ENCODE results near the gene CCDC188.

Gene CCDC188

GRCh38 chr22:20150381-20151275 lies at the start of gene CCDC188:
TSS of gene CCDC188 (minus strand) at chr22:20151055. CDS start at chr22:20150986, 69 bp downstream.
- no peak for DNase-seq (ENCODE audit: low read depth, low spot score)

GRCh38 chr22:20199906-20200305 lies 49.1 kb upstream of the CCDC188 start:
- no peak for DNase-seq (ENCODE audit: low read depth, low spot score)

DNA sequence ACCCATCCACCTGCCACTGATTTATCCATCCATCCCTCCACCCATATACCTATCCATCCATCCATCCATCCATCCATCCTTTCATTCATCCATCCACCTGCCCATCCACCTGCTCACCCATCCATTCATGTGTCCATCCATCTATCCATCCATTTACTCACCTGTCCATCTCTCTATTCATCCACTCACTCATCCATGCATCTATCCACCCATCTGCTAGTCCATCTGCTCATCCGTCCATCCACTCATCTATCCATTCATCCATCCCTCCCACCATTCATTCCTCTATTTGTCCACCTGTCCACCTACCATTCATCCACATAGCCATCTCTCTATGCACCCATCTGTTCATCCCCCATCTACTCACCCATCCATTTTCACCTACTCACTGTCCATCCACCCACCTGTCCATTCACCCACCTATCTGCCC lies 48.6 kb upstream of the CCDC188 start:
- DNase-seq (ENCODE audit: low read depth, low spot score): no peak

- no peak for DNase-seq (ENCODE audit: low read depth, low spot score)
Observed at GRCh38 chr22:20198557-20199319, 47.9 kb upstream of the CCDC188 start.

DNA sequence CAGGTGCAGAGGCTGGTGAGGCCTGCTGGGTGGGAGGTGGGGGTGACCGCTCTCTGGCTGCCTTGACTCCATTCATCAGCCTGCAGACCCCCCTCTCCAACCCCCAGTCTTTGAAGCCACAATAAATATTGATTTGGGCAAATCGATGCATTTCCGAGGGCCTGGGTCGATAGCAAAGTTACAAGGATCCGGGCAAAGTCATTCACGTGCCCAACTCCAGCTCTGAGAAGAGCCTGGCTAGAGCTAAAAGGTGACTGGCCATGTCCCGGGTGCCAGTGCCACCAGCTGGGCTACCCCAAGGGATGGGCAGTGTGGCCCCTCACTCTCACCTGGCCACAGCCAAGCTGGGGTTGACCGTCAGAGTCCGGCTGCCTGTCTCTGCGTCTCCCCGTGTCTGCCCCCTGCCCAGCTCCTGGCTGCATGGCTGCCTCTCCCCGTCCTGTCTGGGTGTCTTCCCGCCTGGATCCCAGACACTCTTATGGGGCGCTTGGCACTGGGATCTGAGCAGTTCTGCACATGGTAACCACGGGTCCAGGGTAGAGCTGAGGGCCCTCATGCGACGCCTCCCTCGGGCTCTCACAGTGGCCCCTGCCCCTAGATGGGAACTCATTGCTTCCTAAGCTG lies 46.7 kb upstream of the CCDC188 start:
- no peak for DNase-seq (ENCODE audit: low read depth, low spot score)

DNA sequence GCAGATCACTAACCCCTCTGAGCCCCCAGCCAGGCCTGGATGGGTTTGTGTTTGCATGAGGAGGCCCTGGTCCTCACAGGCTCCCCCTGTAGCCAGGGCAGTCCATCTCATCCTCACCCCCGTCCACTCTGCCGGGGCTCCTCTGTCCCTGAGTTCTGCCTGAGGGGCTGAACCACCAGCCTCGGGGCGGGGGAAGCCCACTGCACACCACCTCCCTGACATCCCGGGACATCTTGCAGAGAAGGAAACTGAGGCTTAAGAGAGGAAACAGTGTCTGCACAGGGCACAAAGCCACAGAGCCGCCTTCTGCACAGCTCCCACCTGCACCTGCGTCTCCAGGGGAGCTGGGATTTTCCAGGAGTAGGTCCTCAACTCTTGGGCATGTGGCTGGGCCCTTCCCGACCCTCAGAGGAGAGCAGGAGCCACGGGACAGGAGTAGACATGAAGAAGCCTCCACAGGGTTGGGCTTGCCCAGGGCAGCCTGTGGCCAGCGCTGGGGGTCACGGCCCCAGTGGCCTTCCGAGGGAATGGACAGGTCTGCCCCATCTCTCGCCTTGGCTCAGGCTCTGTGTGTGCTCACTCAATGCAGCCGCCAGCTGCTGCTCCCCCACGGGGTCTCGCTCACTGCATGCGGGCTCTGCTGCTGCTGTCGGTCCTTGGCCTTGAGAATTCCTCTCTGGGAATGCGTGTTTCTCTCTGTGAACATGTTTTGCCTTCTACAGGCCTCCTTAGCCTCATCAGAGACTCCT lies 45.4 kb upstream of the CCDC188 start:
- no peak for DNase-seq (ENCODE audit: low read depth, low spot score)

DNA sequence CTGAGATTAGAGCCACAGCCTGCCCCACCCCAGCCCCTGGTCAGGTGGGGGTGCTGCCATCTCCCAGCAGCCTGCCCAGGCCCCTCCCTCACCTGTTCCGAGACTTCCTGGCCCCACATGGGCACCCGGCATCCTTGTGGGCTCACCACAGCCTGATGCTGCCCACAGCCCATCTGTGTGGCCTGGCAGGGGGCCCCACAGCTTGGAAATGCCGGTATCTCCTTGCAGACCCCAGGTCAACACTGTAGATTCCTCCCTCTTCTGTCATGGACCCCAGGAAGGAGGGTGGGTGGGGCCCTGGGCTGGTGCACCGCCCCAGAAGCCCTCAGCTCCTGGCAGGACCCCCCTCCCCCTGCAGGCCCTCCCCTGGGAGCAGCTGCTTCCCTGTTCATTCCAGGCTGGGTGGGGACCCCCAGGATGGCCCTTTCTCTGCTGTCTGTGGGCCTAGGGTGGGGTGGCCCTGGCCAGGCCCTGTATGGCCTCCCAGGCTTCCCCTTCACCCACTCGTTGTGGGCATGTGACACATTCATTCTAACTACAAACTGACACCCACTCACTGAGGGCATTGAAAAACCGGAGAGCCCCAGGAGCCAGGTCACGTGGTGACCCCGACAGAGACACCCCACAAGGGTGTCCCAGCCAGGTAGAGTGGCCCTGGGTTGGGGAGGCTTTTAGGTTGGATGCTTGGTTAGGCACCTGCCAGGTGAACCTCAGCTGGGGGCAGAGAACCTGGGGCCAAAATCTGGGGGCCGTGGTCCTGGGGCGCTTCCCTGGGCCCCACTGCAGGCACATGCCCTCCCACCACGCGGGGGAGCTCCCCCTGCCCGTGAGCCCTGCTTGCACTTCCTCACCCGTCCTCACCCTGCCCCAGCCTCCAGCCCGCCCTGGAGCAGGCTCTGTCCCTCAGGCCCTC lies 44.1 kb upstream of the CCDC188 start:
- DNase-seq (ENCODE audit: low read depth, low spot score): no peak

DNA sequence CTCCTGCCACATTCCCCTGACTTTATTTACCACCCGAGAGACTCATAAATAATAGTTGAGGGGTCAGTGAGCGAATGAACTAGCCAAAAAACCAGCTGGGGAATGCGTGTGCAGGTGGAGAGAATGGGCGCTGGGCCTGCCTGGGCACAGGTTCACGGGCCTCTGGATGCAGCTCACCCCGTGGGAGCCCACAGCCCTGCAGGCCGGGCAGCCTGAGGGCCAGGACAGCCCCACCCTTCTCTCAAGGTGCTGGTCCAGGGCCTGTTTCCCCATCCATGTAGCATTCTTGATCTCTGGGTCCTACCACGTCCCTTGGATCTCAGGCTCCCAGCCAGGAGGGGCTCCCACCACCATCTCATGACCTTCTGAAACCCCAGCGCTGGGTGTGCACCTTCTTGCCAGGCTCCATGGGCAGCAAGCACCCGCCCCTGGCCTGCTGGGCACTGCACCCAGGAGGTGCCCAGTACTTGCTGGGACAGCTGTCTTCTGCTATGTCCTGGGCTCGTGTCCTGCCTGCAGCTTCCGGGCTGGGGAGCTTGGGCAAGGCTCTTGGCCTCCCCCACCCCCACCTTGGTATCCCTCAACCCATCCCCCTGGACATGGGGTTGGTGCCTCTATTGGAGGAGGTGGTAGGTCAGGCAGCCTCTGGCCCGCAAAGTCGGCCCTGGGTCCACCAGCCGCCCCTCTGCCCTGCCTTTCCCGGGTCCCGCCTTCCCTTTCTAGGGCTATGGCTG lies 43.1 kb upstream of the CCDC188 start:
- DNase-seq (ENCODE audit: low read depth, low spot score): no peak

GRCh38 chr22:20192972-20193760 lies 42.3 kb upstream of the CCDC188 start:
- DNase-seq (ENCODE audit: low read depth, low spot score): no peak

DNA sequence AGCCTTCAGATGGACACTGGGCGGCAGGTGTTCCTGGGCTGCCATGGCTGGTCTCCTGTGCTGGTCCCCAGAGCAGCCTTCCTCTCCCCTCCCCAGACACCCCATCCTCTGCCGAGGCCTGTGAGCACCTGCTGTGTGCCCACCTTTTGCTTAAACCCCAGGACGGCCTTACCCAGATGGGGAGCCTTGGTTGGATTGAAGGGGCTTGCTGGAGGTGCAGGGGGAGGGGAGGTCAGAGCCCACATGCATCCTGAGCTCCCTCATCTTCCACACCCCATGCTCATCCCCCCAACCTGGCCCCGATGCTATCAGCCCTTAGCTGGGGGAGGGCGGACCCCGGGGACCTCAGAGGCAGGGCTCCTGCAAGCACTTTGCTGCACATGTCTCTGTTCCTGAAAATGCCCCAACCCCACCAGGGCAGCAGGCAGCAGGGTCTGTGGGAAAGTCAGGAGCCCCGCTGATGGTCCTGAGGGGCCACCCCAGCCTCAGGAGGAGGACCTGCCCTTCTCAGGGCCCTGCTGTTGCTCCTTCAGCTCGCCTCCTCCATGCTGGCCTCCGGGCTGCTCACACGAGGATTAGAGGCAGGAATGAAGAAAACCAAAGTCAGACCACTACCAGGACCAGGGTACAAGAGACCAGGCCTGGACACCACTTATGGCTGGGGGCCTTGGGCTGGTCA lies 41.6 kb upstream of the CCDC188 start:
- DNase-seq (ENCODE audit: low read depth, low spot score): no peak

DNA sequence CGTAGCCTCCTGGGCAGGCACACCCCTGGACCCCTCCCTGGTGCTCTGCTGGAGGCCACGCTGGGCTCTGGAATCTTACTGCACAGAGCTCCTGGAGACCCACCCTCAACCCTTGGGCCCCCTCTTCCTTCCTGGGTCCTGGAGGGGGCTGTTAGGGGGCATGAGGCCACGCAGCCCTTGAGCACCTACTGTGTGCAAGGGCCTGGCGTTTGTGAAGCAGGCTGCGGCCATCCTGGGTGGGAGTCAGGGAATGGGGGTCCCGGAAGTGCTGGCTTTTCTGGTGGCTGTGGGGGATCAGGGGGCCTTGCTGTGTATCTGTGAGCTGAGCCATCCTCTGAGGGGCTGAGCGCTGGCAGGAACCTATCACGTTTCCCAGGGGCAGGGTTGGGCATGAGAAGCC lies 40.9 kb upstream of the CCDC188 start:
- DNase-seq (ENCODE audit: low read depth, low spot score): no peak

DNA sequence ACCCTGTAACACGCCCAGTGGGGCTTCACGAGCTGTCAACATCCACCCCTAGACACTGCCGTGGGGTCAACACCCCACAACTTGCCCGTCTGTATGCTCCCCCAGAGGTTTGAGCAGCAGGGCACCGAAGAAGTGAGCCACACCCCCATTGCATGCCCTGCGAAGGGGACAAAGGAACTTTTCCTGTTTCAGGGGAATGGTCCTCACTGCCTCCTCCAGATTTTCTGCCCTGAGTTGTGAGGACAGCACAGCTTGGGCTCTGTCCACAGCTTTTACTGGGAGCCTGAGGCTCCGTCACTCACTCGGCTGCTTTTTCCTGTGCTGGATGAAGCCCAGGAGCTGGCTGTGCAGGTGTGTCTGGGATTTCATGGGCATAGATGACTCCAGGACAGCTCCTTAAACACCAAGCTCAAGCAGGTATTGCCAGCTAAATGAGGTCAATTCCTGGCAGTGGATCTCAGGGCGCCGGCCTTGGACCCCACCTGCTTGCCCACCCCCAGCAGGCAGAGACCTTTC lies 40.2 kb upstream of the CCDC188 start:
- DNase-seq (ENCODE audit: low read depth, low spot score): no peak

- DNase-seq (ENCODE audit: low read depth, low spot score): no peak
Observed at GRCh38 chr22:20188567-20188877, 37.7 kb upstream of the CCDC188 start.

- no peak for DNase-seq (ENCODE audit: low read depth, low spot score)
Observed at GRCh38 chr22:20187777-20188566, 37.1 kb upstream of the CCDC188 start.

- DNase-seq (ENCODE audit: low read depth, low spot score): no peak
Observed at GRCh38 chr22:20186871-20187546, 36.2 kb upstream of the CCDC188 start.

DNA sequence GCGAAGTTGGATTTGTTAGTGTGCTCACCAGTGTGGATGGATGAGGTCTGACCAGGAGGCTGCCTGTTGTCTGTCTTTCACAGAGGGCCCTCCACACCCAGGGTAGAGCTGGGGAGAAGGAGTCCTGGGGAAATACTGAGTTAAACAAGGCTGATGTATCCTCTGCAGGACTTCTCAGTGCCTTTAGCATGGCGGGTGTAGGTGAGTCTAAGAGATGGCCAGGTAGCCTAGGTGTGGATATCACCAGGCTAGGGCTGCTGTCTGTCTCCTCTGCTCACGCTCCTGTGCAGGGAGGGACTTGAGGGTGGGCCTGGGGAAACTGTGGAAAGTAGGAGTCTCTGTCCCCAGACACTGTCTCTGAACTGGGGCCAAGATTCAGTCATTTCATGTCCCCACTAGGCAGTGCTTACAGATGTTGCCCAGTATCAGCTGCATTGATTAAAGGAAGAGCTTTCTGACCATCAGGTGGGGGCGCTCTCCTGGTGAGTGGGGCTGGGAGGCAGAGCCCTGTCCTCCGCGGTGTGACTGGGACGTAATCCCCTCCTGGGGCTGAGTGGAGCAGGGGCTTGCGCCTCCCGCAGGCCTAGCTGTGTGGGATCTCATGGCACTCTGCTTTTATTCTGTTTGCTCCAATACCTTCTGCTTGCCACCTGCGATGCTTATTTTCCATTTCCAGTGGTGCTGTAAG lies 35.5 kb upstream of the CCDC188 start:
- no peak for DNase-seq (ENCODE audit: low read depth, low spot score)
